ENCODE data around the gene SH3D21.
A peak's percentile ranks its signal among the peaks of the same experiment; 100 is the strongest.

The SH3D21 gene

DNA sequence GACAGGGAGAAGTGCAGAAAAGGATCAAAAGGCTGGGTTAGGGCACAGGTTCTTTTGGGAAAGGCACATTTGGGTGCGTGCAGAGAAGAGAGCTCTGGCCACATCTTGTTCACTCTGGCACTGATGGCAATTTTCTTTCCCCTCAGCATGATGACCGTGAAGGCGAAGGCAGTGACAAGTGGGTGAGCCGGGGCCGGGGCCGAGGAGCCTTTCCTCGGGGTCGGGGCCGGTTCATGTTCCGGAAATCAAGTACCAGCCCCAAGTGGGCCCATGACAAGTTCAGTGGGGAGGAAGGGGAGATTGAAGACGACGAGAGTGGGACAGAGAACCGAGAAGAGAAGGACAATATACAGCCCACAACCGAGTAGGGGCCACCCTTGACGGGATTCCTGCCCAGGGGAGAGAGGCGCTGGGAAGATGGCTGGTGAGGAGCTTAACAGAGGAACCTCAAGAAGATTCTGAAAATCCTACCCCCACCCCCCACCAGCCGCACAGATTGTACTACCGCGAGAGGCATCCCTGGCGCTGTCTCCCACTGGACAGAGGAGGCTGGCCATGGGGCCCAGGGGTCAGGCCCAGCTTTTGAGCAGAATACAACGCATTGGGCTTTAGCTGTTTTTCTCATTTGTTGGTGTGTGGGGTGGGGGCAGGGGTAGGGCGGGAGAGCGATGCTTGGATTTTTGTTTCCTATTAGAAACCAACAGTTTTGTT lies 2.4 kb upstream of the SH3D21 start:
- no peak for DNase-seq (ENCODE audit: low spot score)

DNA sequence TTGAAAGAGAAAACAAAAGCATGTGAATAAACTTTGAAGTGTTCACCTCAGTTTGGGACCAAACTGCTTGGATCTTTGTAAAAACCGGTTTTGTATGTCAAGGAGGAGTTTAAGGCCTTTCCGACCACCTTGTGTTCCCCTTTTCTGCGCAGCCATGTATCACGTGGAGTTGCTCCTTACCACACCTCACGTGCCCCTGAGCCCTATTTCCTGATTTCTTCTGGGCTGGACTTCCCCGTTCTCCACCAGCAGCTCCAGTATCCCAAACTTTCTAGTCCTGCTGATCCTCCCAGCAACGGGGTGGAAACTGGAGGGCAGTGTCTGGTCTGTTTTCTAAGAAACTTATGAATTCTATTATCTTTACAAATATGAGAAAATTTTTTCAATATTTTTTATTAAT lies 1.6 kb upstream of the SH3D21 start:
- no peak for DNase-seq (ENCODE audit: low spot score)

DNA sequence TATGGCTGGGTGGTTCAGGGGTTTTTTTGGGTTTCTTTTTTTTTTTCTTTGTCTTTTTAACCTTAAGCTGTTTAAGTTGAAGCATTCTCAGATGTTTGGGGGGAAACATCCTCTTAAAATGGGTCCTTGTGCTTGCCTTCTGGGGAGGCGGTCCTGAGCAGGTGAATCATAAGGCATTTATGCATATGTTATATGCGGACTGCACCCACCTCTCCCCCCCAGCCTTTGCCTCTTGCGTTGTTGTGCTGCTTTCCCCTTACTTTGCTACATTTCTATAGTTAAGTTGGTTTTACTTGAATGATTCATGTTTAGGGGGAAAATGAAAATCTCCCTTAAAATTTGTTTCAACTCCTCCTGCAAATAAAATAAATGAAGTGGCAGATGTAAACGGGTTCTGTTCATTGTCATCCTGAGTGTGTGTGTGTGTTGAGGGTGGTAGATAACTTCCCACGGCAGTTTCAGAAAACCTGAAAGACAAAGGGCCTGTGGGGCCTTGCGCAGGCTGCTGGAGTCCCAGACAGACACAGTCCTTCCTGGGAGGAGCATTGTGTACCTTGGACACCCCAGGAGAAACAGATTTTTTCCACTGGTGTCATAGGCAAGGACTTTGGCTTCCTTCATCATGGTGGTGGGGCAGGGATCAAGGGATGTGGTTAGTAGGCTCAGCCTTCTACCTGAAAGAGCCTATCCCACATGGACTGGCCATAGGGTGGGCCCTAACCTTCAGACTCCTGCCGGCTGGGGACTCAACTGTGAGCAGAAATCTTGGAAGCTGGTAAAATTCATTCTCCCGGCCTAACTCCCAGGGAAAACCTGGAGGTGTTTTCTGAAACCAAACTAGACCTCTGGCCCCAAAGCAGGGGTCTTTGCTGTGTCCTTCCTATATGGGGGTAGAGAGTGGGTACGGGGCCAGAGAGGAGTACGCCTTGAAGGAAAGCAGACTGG lies 926 bp upstream of the SH3D21 start:
- peak; percentile 39 for DNase-seq (ENCODE audit: low spot score)

DNA sequence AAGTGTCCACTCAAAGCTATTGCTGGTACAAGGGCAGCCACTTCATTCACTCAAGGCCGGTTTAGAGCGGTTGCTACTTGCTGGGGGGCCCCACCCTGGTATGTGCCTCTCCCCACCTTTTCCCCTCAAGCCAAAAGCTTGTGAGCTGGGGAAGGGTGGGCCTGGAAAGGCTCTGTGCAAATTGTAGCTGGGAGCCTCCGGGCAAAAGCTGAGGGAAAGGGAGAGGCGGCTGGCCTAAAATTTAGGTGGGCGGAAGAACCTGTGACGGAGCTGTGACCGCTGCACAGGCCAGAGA lies 306 bp upstream of the SH3D21 start:
- no peak for DNase-seq (ENCODE audit: low spot score)

DNA sequence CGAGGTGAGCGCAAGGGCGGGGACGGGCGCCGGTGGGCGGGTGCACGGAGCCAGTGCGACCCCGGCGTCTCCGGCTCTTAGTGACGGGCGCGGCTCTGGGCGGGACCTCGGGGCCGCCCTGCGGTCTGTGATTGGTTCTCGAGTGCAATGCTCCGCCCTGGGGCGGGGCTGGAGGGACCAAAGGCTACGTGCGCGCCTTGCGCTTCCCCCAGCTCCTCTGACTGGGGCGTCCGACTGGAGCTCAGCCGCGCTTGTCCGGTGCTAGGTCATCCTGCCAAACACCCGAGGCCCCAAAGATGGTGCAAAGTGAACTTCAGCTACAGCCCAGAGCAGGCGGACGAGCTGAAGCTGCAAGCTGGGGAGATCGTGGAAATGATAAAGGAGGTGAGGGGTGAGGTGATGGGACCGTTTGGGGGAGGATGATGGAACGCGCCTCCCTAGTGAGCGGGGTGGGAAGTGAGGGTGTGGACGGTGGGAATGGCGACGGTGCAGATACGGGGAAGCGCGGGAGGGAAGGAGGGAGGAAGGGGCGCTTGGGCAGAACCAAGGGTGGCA lies 811 bp downstream of the SH3D21 start:
- peak; percentile 96 for DNase-seq (ENCODE audit: low spot score)

DNA sequence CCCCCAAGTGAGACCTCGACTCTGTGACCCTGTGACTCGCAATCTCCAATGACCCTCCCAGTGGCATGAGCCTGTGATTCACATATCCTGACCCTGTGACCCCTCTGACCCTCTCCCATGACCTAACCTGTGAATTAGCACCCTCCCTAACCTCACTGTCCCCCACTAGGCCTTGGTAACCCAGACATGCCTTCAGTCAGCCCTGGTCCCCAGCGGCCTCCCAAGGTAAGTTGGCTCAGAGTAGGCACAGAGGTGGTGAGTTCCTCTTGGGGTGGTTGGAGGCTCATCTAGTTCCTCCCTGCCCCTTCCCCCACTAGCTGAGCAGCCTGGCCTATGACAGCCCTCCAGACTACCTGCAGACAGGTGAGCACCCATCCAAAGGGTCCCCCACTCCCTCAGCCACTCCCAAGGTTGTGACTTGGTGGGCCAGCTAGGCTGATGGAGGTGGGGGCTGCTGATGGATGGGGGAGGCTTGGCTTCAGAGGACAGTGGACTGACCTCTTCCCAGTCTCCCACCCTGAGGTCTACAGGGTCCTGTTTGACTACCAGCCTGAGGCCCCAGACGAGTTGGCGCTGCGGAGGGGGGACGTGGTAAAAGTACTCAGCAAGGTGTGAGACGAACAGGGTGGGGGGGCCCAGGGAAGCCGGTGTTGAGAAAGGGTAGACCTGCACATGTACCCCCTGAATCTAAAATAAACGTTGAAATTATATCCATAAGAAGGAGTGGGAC lies 1.6 kb downstream of the SH3D21 start:
- DNase-seq (ENCODE audit: low spot score), result no peak

DNA sequence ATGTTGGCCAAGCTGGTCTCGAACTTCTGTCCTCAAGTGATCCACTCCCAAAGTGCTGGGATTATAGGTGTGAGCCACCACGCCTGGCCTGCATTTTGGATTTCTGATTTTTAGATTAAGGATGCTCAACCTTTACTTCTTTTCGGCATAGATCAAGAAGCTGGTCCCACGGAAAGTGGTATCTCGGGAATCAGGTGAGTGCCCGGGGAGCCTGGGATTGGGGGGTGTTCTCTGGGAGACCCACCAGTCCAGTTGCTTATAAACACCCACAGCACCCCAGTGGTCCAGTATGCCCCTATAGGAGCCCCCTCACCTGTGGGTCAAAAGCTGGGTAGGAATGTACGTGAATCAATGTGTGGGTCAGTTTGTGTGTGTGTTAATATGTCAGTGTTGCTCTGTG lies 3.2 kb downstream of the SH3D21 start:
- no peak for DNase-seq (ENCODE audit: low spot score)

DNA sequence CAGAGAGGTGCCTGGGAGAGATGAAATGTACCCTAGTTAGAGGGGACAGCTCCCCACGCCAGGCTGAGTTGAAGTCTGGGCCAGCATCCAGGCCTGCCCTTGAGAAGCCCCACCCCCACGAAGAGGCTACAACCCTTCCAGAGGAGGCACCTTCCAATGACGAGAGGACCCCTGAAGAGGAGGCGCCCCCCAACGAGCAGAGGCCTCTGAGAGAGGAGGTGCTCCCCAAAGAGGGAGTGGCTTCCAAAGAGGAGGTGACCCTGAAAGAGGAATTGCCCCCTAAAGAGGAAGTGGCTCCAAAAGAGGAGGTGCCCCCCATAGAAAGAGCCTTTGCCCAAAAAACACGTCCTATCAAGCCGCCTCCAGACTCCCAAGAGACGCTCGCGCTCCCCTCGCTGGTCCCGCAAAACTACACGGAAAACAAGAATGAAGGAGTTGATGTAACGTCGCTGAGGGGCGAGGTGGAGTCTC lies 14.2 kb downstream of the SH3D21 start:
- DNase-seq (ENCODE audit: low spot score), result no peak

DNA sequence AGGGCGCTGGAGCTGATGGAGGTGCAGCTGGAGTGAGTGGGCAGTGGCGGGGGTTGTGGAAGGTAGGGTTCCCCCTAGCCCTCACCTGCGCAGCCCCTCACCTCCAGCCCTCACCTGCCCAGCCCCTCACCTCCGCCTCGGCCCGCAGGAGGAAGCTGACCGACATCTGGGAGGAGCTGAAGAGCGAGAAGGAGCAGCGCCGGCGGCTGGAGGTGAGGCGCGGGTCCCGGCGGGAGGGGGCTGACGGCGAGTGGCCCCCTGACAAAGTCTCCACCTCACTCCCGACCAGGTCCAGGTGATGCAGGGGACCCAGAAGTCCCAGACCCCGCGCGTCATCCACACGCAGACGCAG lies 14.6 kb downstream of the SH3D21 start:
- DNase-seq (ENCODE audit: low spot score), result no peak

DNA sequence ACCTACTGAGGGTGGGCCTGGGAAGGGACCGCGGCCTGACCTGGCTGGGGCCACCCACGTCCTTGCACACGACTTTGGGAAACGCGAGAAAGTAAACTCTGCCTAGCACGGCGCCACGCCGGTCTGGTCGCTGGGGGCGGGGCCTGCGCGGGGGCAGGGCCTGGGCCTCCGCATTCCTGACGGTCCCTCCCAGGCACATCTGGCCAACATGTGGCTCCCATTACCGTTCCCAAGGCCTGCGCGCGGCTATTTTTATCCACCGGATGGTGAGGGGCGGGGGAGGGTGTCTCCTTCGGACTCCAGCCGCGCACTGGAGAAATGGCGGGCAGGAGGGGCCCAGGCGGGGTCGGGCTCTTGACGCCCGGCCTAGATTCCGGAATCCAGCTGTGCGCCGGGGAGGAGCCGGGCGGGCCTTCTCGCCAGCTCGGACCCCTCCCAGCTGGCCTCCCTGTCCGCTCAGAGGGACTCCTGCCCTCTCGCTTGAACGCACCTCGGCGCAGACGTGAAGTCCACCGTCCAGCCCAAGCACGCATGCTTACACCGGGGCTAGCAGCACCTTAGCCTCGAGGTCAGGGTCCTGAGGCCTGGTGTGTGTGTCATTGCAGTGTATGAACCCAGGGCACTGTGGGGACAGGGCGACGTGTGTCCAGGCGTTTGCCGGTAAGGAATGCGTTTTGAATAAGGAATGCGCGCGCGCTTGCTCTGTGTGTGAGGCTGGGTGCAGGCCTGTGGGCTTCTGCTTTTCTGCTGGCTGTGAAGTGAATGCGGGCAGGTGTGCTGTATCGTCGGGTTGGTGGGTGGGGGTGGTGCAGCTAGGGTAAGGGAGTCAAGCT lies 15.2 kb downstream of the SH3D21 start:
- DNase-seq (ENCODE audit: low spot score), result peak; percentile 85

DNA sequence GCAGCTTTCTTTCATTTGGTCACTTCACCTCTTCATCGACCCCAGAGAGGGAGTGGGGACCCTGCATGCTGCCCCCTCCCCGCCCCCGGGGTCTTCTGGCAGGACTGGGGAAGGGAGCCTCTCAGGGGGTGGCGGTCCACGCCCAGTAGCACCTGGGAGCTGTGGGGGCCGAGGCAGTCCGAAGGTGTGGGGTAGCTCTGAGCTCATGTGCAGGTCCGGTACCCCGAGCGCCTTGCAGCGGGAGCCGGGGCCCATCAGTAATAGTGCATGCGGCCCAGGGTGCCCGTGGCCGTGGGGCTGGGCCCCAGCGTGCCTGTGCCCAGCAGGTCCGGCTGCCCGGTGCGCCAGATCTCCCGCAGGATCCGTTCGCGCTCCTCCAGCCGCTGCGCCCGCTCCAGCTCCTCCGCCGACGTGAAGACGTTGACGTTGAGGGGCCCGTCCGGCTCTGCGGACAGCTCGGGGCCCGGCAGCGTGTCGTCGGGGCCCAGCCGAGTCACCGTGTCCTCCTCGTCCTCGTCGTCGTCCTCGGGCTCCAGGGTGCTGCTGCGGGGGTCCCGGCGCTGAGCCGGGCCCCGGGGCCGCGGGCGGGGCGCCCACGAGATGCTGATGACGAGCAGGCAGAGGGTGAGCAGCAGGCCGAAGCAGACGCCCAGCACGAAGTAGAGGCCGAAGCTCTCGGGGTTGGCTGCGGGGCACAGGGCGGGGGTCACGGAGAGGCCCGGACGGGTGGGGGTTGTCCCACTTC lies 16.0 kb downstream of the SH3D21 start:
- DNase-seq (ENCODE audit: low spot score), result no peak

DNA sequence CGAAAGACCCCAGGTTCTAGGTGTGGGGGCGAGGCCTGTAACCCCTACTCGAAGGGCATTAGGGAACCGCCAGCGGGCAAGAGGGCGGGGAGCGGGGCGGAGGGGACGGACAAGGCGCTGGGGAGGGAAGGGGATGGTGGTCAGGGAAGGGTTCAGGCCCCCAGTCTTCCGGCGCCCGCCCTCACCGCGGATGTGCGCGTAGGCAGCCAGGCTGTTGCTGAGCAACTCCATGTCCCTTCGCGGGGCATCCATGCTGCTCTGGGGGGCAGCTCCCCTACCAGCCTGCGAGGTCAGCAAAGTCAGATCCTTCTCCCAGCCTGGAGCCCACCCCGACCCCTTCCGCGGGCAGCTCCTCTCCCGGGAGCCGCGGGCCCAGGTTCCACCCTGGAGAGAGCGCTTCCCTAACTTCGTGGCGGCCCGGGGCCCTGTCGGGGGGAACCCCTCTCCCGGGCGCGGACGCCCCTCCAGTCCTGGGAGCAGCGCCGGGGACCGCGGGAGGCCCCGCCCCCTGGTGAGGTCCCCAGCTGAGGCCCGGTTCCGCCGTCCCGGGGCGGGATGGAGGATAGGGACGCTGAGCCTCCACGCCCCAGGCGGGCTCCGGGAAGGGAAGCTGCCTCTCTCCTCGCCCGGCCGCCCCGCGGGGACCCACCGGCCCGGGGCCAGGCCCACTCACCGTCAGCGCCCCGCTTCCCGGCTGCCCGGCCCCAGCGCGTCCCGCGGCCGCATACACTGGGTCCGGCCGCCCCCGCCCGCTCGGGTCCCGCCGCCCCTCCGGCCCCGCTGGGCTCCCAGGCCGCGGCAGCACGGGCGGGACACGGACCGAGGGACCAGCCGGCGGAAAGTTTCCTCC lies 16.8 kb downstream of the SH3D21 start:
- peak; percentile 36 for DNase-seq (ENCODE audit: low spot score)

DNA sequence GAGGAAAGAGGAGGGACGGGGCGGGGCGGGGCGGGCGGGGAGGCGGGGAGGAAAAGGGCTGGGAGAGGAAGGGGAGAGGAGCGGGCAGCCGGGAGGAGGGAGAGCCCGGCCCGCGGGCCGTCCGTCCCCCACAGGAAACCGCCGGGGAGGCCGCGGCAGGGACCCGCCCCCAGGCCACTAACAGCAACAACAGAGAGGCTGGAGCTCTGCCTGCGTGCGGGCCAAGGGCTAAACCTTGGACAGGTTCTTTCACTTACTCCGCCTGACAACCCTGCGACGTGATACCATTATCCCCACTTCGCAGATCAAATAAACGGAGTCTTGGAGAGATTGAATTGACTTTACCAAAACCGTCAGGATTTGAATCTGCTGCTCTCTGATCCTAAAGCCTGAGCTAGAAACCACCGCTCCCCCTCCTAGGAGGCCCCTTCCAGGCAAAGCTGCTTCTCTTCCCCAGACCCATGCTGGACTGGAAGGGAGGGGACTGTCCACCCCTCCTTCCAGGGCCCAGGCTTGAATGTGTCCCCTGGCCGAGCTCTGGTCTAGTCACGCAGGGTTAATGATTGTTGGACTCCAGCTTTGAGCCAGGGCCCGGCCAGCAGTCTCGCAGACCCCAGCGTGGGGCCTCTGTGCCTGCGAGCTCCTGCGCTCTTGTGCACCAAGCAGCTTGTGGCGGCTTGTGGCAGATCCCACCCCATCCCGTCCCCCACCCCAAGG lies 17.6 kb downstream of the SH3D21 start, which contains the start of gene EVA1B:
Gene EVA1B, minus strand, starts transcription at position 10 of the 717 bp plus-strand sequence. CDS start 608 bp downstream, outside the sequence.
- DNase-seq (ENCODE audit: low spot score), result peak; percentile 83

DNA sequence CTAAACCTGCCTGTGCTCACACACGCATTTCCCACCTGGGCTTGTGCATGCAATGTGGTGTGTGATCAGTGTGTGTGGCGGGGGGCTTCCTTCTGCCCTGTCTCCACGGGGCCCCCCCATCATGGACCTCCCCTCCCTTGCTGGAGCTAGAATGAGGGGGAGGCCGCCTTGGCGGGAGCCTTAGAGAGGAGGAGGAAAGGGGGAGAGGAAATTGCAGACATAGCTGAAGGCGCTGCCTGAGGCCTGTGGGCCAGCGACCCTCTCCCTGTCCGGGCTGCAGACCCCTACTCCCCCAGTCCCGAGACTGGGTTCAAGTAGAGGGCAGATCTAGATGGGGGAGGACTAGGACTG lies 18.2 kb downstream of the SH3D21 start:
- DNase-seq (ENCODE audit: low spot score), result no peak

DNA sequence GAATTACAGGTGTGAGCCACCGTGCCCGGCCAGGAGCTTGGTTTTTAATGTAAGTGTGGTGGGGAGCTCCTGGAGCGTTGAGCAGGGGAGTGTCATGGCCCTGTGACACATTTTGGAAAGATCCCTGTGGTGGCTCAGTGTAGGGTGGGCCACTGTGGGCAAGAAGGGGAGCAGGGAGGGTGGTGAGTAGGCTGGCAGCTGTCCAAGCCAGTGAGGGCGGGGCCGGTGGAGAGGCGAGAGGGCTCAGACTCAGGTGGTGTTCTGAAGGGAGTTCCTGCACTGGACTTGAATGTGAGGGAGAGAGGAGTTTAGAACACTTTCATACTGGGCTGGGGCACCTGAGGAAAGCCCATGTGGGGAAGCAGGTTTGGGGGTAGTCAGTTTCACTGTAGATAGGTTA lies 20.3 kb downstream of the SH3D21 start:
- peak; percentile 82 for DNase-seq (ENCODE audit: low spot score)

DNA sequence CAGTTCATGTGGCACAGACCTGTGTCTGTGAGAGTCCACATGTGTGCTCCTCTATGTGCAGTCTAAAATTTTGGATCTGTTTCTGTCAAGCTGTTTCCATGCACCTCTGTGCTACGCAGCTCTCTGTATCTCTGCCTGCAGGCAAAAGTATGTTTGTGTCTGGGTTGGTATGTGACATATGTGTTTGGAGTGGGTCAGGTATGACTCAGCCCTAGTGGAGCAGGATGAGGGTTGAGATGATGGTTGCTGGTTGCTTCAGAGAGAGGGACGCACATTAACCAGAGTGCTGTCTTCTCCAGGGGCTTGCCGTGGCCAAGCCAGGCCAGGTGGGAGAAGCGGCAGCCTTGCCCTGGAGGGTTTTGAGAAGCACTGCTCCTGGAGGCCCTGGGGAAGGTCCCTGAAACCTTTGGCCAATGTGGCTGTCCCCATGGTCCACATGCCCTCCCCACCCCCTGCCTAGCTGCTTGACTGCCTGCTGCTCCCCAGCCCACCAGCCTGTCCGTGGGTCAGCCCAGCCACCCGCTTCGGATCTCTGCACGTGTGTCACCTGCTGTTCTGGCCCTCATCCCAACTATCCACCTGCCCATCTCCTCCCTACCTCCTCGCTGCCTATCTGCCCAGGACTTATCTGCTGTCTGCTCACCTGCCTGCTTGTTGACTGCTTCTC lies 21.4 kb downstream of the SH3D21 start:
- DNase-seq (ENCODE audit: low spot score), result peak; percentile 63

DNA sequence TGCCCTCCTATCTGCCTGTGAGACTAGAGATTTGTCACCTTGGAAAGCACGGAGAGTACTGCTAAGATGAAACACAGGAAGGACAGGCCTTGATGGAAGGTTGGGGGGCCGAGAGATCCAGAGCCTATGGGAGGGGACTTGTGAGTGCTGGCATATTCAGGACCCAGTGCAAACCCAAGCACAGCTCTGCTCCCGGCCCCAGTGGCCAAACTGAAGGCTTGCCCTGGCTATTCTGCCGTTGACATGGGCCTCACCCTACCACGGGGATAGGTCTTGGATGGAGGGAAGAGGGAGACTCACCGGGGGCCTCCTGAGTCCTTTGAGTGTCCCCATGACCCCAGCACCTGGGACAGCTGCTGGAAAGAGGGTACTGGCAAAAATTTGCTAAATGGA lies 21.9 kb downstream of the SH3D21 start:
- no peak for DNase-seq (ENCODE audit: low spot score)

DNA sequence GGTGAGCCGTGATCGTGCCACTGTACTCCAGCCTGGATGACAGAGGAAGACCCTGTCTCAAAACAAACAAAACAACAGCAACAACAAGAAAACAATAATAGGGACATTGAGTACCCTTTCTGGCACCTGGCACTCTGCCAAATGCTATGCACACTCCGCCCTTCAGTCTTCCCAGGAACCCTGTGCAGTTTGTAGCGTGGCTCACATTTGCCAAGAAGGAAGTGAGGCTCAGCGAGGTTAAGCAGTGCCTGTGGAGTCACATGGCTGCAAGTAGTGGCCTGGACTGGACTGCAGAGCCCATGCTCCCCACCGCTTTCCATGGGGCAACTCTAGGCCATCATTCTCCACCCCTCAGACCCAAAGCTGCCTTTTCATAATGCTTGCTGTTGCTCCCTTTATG lies 22.5 kb downstream of the SH3D21 start:
- DNase-seq (ENCODE audit: low spot score), result peak; percentile 38

DNA sequence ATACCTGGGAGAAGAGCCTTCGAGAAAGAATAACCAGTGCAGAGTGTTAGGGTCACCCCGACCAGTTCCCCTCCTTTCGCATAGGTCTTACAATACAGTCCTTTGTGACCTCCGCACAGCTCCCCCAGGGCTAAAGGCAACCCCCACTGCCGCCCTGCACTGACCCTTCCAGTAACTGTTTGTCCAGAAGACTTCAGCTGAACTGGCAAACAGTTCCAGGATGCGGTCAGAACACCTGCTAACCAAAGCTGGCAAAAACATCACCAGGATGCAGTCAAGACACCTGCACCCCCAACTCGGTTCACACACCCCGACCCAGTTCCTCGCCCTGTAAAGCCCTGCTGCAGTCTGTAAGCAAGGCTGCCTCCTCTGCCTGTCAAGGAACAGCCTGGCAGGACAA lies 23.6 kb downstream of the SH3D21 start:
- DNase-seq (ENCODE audit: low spot score), result no peak

Data from kidney tubule cell (primary cell).